ENCODE measurements around the gene GPRIN2. TPM values are rescaled to one million over a fixed set of nuclear protein-coding genes. Genes with fewer than 3 reads are reported as not detected.

GPRIN2 gene
- total and polyA plus RNA-seq, 4 experiments from 2014 or later = not detected

GRCh38 chr10:46550795-46551700, 5.4 kb downstream of the GPRIN2 start:
- DNase-seq = peak in 1 of 5 donors; percentile 35
- CTCF ChIA-PET (ENCODE audit: partially characterized antibody) = no interaction called here
- H3K36me3 ChIP-seq (ENCODE audit: insufficient read depth, low read length) = no peaks in the 10 kb centered on the region
- intact Hi-C loops (cut with micrococcal nuclease) = no loop called here
- no peaks in the 10 kb centered on the region for H3K36me3 Mint-ChIP-seq
- no peak overlapping the region for H3K27ac Mint-ChIP-seq
- H3K9me3 ChIP-seq (ENCODE audit: control insufficient read depth in 1 of 2, low read length in 2 of 2) = no peaks in the 10 kb centered on the region
- no peak overlapping the region for H3K4me3 Mint-ChIP-seq
- H3K27me3 ChIP-seq (ENCODE audit: insufficient read depth, low read length) = peaks cover 6% of the 10 kb centered on the region
- no peak overlapping the region for H3K27ac ChIP-seq (ENCODE audit: low read depth, low read length)
- no peaks in the 10 kb centered on the region for H3K4me1 Mint-ChIP-seq
- H3K4me1 ChIP-seq (ENCODE audit: insufficient read depth, low read length) = no peaks in the 10 kb centered on the region
- H3K27me3 Mint-ChIP-seq = peaks cover 3% of the 10 kb centered on the region in 2 donors
- no peaks in the 10 kb centered on the region for H3K9me3 Mint-ChIP-seq
- POLR2A ChIA-PET (ENCODE audit: partially characterized antibody) = no interaction called here
- H3K4me3 ChIP-seq (ENCODE audit: low read length in 2 of 2) = no peak overlapping the region

GRCh38 chr10:46550076-46550790, 6.2 kb downstream of the GPRIN2 start:
- intact Hi-C loops (cut with micrococcal nuclease) = no loop called here
- POLR2A ChIA-PET (ENCODE audit: partially characterized antibody) = no interaction called here
- H3K27ac ChIP-seq (ENCODE audit: low read depth, low read length) = no peak overlapping the region
- Mint-ChIP-seq H3K9me3 (no peaks in the 10 kb centered on the region), H3K27me3 (peaks cover 0 to 3% of the 10 kb centered on the region in 2 donors), H3K4me1 (no peaks in the 10 kb centered on the region), H3K27ac (no peak overlapping the region), H3K4me3 (no peak overlapping the region), H3K36me3 (no peaks in the 10 kb centered on the region)
- CTCF ChIA-PET (ENCODE audit: partially characterized antibody) = no interaction called here
- no peaks in the 10 kb centered on the region for H3K4me1 ChIP-seq (ENCODE audit: insufficient read depth, low read length)
- peaks cover under 1% of the 10 kb centered on the region for H3K27me3 ChIP-seq (ENCODE audit: insufficient read depth, low read length)
- no peaks in the 10 kb centered on the region for H3K36me3 ChIP-seq (ENCODE audit: insufficient read depth, low read length)
- no peaks in the 10 kb centered on the region for H3K9me3 ChIP-seq (ENCODE audit: control insufficient read depth in 1 of 2, low read length in 2 of 2)
- H3K4me3 ChIP-seq (ENCODE audit: low read length in 2 of 2) = no peak overlapping the region
- DNase-seq = peak in 1 of 5 donors; percentile 23

- DNase-seq = peak in 1 of 5 donors; percentile 33
- CTCF ChIA-PET (ENCODE audit: partially characterized antibody) = no interaction called here
- Mint-ChIP-seq H3K27me3 (peaks cover 0 to 3% of the 10 kb centered on the region in 2 donors), H3K36me3 (no peaks in the 10 kb centered on the region), H3K4me3 (no peak overlapping the region), H3K9me3 (no peaks in the 10 kb centered on the region), H3K4me1 (no peaks in the 10 kb centered on the region), H3K27ac (no peak overlapping the region)
- no peaks in the 10 kb centered on the region for H3K9me3 ChIP-seq (ENCODE audit: control insufficient read depth in 1 of 2, low read length in 2 of 2)
- no peak overlapping the region for H3K27ac ChIP-seq (ENCODE audit: low read depth, low read length)
- H3K27me3 ChIP-seq (ENCODE audit: insufficient read depth, low read length) = no peaks in the 10 kb centered on the region
- intact Hi-C loops (cut with micrococcal nuclease) = no loop called here
- H3K4me1 ChIP-seq (ENCODE audit: insufficient read depth, low read length) = no peaks in the 10 kb centered on the region
- POLR2A ChIA-PET (ENCODE audit: partially characterized antibody) = no interaction called here
- H3K36me3 ChIP-seq (ENCODE audit: insufficient read depth, low read length) = no peaks in the 10 kb centered on the region
- H3K4me3 ChIP-seq (ENCODE audit: low read length in 2 of 2) = no peak overlapping the region
These were observed 7.0 kb downstream of the GPRIN2 start for GRCh38 chr10:46549171-46550075.

GRCh38 chr10:46548498-46549090, 7.9 kb downstream of the GPRIN2 start:
- H3K4me1 ChIP-seq (ENCODE audit: insufficient read depth, low read length) = no peaks in the 10 kb centered on the region
- POLR2A ChIA-PET (ENCODE audit: partially characterized antibody) = no interaction called here
- no peaks in the 10 kb centered on the region for H3K9me3 ChIP-seq (ENCODE audit: control insufficient read depth in 1 of 2, low read length in 2 of 2)
- H3K36me3 Mint-ChIP-seq = no peaks in the 10 kb centered on the region
- H3K9me3 Mint-ChIP-seq = no peaks in the 10 kb centered on the region
- H3K27me3 ChIP-seq (ENCODE audit: insufficient read depth, low read length) = no peaks in the 10 kb centered on the region
- CTCF ChIA-PET (ENCODE audit: partially characterized antibody) = no interaction called here
- DNase-seq = peak in 1 of 5 donors; percentile 27
- no peak overlapping the region for H3K4me3 Mint-ChIP-seq
- no peaks in the 10 kb centered on the region for H3K4me1 Mint-ChIP-seq
- H3K4me3 ChIP-seq (ENCODE audit: low read length in 2 of 2) = no peak overlapping the region
- intact Hi-C loops (cut with micrococcal nuclease) = no loop called here
- no peaks in the 10 kb centered on the region for H3K36me3 ChIP-seq (ENCODE audit: insufficient read depth, low read length)
- H3K27me3 Mint-ChIP-seq = peaks cover 0 to 6% of the 10 kb centered on the region in 2 donors
- no peak overlapping the region for H3K27ac ChIP-seq (ENCODE audit: low read depth, low read length)
- H3K27ac Mint-ChIP-seq = no peak overlapping the region

- H3K4me3 ChIP-seq (ENCODE audit: low read length in 2 of 2) = no peak overlapping the region
- peaks cover 3% of the 10 kb centered on the region for H3K27me3 ChIP-seq (ENCODE audit: insufficient read depth, low read length)
- Mint-ChIP-seq H3K4me1 (peaks cover 0 to 3% (median 0%) of the 10 kb centered on the region in 4 donors), H3K27ac (no peak overlapping the region), H3K4me3 (no peak overlapping the region), H3K9me3 (no peaks in the 10 kb centered on the region), H3K27me3 (peaks cover 6 to 12% of the 10 kb centered on the region in 2 donors), H3K36me3 (no peaks in the 10 kb centered on the region)
- POLR2A ChIA-PET (ENCODE audit: partially characterized antibody) = no interaction called here
- no peak overlapping the region for H3K27ac ChIP-seq (ENCODE audit: low read depth, low read length)
- CTCF ChIA-PET (ENCODE audit: partially characterized antibody) = no interaction called here
- H3K4me1 ChIP-seq (ENCODE audit: insufficient read depth, low read length) = no peaks in the 10 kb centered on the region
- H3K9me3 ChIP-seq (ENCODE audit: control insufficient read depth in 1 of 2, low read length in 2 of 2) = no peaks in the 10 kb centered on the region
- H3K36me3 ChIP-seq (ENCODE audit: insufficient read depth, low read length) = no peaks in the 10 kb centered on the region
- intact Hi-C loops (cut with micrococcal nuclease) = no loop called here
- peak in 1 of 5 donors; percentile 18 for DNase-seq
These were observed 8.6 kb downstream of the GPRIN2 start for GRCh38 chr10:46547541-46548497.

All from CD4-positive, alpha-beta memory T cell (primary cell).